ENCODE measurements around the gene OR51B5. TPM values are rescaled to one million over a fixed set of nuclear protein-coding genes. Genes with fewer than 3 reads are reported as not detected.

Gene OR51B5
- total and polyA plus RNA-seq, 10 donors, result 0.44 to 3.0 (median 0.89) TPM; not detected in 3

DNA sequence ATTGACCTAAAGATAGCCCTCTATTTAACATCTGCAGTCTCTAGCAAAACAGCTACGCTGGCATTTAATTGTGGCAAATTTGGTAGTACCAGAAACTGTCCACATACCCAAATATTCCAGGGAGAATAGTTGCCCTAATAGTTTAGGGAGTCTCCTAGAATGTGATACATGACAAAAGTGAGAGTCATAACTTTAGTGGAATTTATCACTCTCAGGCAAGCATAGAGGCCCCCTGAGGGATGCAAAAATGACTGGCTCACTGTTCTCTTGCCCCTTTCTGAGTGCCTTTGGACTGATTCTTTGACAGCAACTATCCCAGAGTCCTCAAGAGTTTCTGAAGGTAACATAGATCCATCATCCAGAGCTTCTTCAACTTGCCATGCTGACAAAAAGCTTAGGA is 39.3 kb downstream of the OR51B5 start:
- no peak overlapping the region for H3K4me3 ChIP-seq
- H3K9me3 ChIP-seq, result no peaks in the 10 kb centered on the region
- no peaks in the 10 kb centered on the region for H3K27me3 ChIP-seq (replicated peaks in 1 of 7)
- intact Hi-C loops (cut with DNase I; ENCODE audit: low total_unique reads), result no loop called here
- no peaks in the 10 kb centered on the region for H3K36me3 ChIP-seq
- WGBS, 5 donors, result 41 to 97% (median 90%) methylated on average over 1 of the region's 1 CpG
- H3K27ac ChIP-seq, result no peak overlapping the region
- H3K4me1 ChIP-seq, result no peaks in the 10 kb centered on the region
- TF ChIP-seq POLR2A (IDR thresholded peaks at IDR 0.05), result no peak
- TF ChIP-seq, protein P1, sequence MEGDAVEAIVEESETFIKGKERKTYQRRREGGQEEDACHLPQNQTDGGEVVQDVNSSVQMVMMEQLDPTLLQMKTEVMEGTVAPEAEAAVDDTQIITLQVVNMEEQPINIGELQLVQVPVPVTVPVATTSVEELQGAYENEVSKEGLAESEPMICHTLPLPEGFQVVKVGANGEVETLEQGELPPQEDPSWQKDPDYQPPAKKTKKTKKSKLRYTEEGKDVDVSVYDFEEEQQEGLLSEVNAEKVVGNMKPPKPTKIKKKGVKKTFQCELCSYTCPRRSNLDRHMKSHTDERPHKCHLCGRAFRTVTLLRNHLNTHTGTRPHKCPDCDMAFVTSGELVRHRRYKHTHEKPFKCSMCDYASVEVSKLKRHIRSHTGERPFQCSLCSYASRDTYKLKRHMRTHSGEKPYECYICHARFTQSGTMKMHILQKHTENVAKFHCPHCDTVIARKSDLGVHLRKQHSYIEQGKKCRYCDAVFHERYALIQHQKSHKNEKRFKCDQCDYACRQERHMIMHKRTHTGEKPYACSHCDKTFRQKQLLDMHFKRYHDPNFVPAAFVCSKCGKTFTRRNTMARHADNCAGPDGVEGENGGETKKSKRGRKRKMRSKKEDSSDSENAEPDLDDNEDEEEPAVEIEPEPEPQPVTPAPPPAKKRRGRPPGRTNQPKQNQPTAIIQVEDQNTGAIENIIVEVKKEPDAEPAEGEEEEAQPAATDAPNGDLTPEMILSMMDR (IDR thresholded peaks at IDR 0.05 in 8 of 11, conservative IDR thresholded peaks at IDR 0.05 in 3 of 11), result no peak
- no peak for TF ChIP-seq POLR2AphosphoS5 (IDR thresholded peaks at IDR 0.05)
- DNase-seq, result no peak

DNA sequence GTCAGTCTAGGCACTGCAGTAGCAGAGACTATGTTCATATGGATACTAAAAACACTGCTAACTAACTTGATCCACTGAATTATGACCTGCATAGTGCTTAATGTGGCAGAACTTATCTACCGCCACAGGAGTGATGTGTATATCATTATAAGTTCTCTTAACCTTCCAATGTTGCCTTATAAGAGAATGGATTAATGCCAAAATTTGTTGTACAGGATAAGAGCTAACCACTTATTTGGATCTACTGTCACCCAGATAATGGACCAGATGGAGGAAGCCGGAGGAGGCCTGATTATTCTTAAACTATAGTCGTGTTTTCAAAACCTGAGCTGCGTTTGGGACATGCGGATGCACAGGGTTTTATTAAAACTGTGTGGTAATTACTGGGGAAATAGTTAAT is 39.7 kb downstream of the OR51B5 start:
- WGBS, 5 donors, result 64 to 82% (median 69%) methylated on average over 5 of the region's 5 CpGs
- intact Hi-C loops (cut with DNase I; ENCODE audit: low total_unique reads), result no loop called here
- H3K27me3 ChIP-seq (replicated peaks in 1 of 7), result no peaks in the 10 kb centered on the region
- no peaks in the 10 kb centered on the region for H3K4me1 ChIP-seq
- H3K27ac ChIP-seq, result no peak overlapping the region
- no peak for TF ChIP-seq POLR2A (IDR thresholded peaks at IDR 0.05)
- TF ChIP-seq, protein P1 (IDR thresholded peaks at IDR 0.05 in 8 of 11, conservative IDR thresholded peaks at IDR 0.05 in 3 of 11), result no peak
- TF ChIP-seq POLR2AphosphoS5 (IDR thresholded peaks at IDR 0.05), result no peak
- no peak overlapping the region for H3K4me3 ChIP-seq
- H3K9me3 ChIP-seq, result no peaks in the 10 kb centered on the region
- no peaks in the 10 kb centered on the region for H3K36me3 ChIP-seq
- no peak for DNase-seq

DNA sequence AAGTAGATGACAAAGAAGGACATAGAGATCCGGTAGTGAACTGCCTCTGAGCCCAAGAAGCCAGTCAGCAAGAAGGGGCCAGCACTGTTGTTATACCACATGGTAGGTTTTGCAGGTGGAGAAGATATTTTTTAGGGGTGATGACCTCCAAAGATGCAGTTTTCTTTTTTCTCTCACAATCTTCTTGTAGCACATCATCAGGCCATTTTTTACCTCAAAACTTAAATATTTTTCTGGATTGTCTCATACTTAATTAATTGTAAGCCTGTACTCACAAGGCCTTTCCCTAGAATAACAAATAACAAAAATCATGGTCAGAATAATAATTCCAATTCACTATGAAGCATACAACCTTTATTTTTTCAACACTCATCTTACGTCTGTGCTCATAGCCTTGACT is 41.5 kb downstream of the OR51B5 start, which contains the start of gene OR51B4:
TSS of gene OR51B4 (minus strand) at position 101 of the 400 bp plus-strand sequence. CDS start at position 101, 0 bp downstream.
- DNase-seq, result no peak
- no peak within 1 kb of the TSS for H3K4me3 ChIP-seq
- H3K4me1 ChIP-seq, result no peaks in the 10 kb centered on the region
- H3K36me3 ChIP-seq, result no peaks in the 10 kb centered on the region
- H3K27ac ChIP-seq, result no peak within 1 kb of the TSS
- H3K27me3 ChIP-seq (replicated peaks in 1 of 7), result no peaks in the 10 kb centered on the region
- intact Hi-C loops (cut with DNase I; ENCODE audit: low total_unique reads), result no loop called here
- TF ChIP-seq, protein P1 (IDR thresholded peaks at IDR 0.05 in 8 of 11, conservative IDR thresholded peaks at IDR 0.05 in 3 of 11), result no peak
- TF ChIP-seq POLR2AphosphoS5 (IDR thresholded peaks at IDR 0.05), result no peak
- no peak for TF ChIP-seq POLR2A (IDR thresholded peaks at IDR 0.05)
- 79 to 95% (median 90%) methylated on average over 2 of the region's 2 CpGs for WGBS, 5 donors
- no peaks in the 10 kb centered on the region for H3K9me3 ChIP-seq

DNA sequence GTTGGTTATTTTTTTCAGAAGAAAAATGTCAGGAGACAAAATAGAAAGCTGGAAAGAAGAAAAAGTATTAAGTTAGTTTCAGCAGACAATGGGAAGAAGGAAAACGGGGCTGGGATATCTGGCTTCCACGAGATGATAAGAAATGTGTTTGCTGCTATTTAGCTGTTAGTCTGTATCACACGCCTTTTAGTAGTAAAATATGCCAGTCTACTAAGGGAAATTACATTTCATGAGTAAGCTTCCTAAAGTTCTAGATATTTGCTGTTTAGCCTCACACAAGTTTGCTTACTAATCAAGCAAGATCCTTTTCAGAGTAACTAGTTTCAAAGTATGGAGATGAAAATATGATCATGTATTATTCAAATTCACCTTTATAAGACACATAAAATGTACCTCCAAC is 43.1 kb downstream of the OR51B5 start:
- H3K4me3 ChIP-seq, result no peak overlapping the region
- no peaks in the 10 kb centered on the region for H3K9me3 ChIP-seq
- 70 to 90% (median 78%) methylated on average over 3 of the region's 3 CpGs for WGBS, 5 donors
- TF ChIP-seq POLR2AphosphoS5 (IDR thresholded peaks at IDR 0.05) (no peak), POLR2A (IDR thresholded peaks at IDR 0.05) (no peak)
- TF ChIP-seq, protein P1 (IDR thresholded peaks at IDR 0.05 in 8 of 11, conservative IDR thresholded peaks at IDR 0.05 in 3 of 11), result no peak
- no peaks in the 10 kb centered on the region for H3K36me3 ChIP-seq
- no peaks in the 10 kb centered on the region for H3K4me1 ChIP-seq
- H3K27ac ChIP-seq, result no peak overlapping the region
- intact Hi-C loops (cut with DNase I; ENCODE audit: low total_unique reads), result no loop called here
- DNase-seq, result no peak
- H3K27me3 ChIP-seq (replicated peaks in 1 of 7), result no peaks in the 10 kb centered on the region

All from spleen (tissue), 11 donors.